Retinal pigment epithelial cell (primary cell): ENCODE measurements around the gene MDH2.
"Not testable (repeated sequence)": the region's sequence is repeated elsewhere in the genome, so short reads cannot be mapped to it uniquely, and the experiment has no call there.

Source experiments
- DNase-seq: peaks from one replicate; pipeline ENCODE4 v3.0.0-alpha.2; 2010; ENCODE audit warnings: low read depth
- H3K4me3 ChIP-seq: 2 replicates; pipeline ENCODE4 v1.5.1; 2011; ENCODE audit warnings: mild to moderate bottlenecking, low read length, control low read depth, moderate library complexity
- CTCF ChIP-seq: conservative IDR thresholded peaks from 2 replicates; pipeline ENCODE4 v1.5.1; 2011; ENCODE audit warnings: low read depth, low read length, control low read depth, inconsistent platforms

The MDH2 gene

GRCh38 chr7:76049295-76049694 lies 1.4 kb downstream of the MDH2 start:
- DNase-seq = no peak
- TF ChIP-seq CTCF = no peak
- H3K4me3 ChIP-seq = peak overlapping the region; percentile 79

- H3K4me3 ChIP-seq = no peak overlapping the region
- no peak for DNase-seq
- TF ChIP-seq CTCF = no peak
Measured at GRCh38 chr7:76050545-76050944, 2.6 kb downstream of the MDH2 start.

GRCh38 chr7:76051840-76052239 lies 3.9 kb downstream of the MDH2 start:
- TF ChIP-seq CTCF = no peak
- no peak for DNase-seq
- no peak overlapping the region for H3K4me3 ChIP-seq

- not testable (repeated sequence) for DNase-seq, H3K4me3 ChIP-seq
Measured at GRCh38 chr7:76052681-76053080, 4.8 kb downstream of the MDH2 start.

GRCh38 chr7:76053461-76053860 lies 5.6 kb downstream of the MDH2 start:
- no peak for DNase-seq
- no peak overlapping the region for H3K4me3 ChIP-seq
- no peak for TF ChIP-seq CTCF

GRCh38 chr7:76054123-76055120 lies 6.5 kb downstream of the MDH2 start:
- no peak for TF ChIP-seq CTCF
- DNase-seq = no peak
- no peak overlapping the region for H3K4me3 ChIP-seq

GRCh38 chr7:76056241-76056640 lies 8.3 kb downstream of the MDH2 start:
- TF ChIP-seq CTCF = no peak
- DNase-seq = no peak
- H3K4me3 ChIP-seq = no peak overlapping the region
